Coronary artery (tissue), 2 donors: ENCODE data around the gene ITPK1.

Experiments
- DNase-seq: peaks from one replicate; pipeline ENCODE4 v3.0.0-alpha.2; 2017; ENCODE audit warnings: low spot score
- H3K27ac ChIP-seq, 2 donors: fragments of 200-600 bp; sonication (generic); one replicate each; pipeline ENCODE4 v1.5.1; 2016 to 2019
- H3K4me3 ChIP-seq: fragments of 200-600 bp; sonication (generic); 2 replicates; pipeline ENCODE4 v1.5.1; 2016; ENCODE audit warnings: mild to moderate bottlenecking, moderate library complexity
- TF ChIP-seq, protein P1 (sequence below): fragments of 200-600 bp; sonication (generic); IDR thresholded peaks from one replicate; pipeline ENCODE4 v1.5.1; 2019; ENCODE audit warnings: antibody characterized with exemption

ITPK1 gene

GRCh38 chr14:93036652-93037345 lies 78.9 kb downstream of the ITPK1 start:
- TF ChIP-seq, protein P1, sequence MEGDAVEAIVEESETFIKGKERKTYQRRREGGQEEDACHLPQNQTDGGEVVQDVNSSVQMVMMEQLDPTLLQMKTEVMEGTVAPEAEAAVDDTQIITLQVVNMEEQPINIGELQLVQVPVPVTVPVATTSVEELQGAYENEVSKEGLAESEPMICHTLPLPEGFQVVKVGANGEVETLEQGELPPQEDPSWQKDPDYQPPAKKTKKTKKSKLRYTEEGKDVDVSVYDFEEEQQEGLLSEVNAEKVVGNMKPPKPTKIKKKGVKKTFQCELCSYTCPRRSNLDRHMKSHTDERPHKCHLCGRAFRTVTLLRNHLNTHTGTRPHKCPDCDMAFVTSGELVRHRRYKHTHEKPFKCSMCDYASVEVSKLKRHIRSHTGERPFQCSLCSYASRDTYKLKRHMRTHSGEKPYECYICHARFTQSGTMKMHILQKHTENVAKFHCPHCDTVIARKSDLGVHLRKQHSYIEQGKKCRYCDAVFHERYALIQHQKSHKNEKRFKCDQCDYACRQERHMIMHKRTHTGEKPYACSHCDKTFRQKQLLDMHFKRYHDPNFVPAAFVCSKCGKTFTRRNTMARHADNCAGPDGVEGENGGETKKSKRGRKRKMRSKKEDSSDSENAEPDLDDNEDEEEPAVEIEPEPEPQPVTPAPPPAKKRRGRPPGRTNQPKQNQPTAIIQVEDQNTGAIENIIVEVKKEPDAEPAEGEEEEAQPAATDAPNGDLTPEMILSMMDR, result no peak
- Histone ChIP-seq H3K4me3 (no peak overlapping the region), H3K27ac (peak overlapping the region; percentile 62 to 72)
- DNase-seq, result no peak

GRCh38 chr14:93035917-93036651 lies 79.6 kb downstream of the ITPK1 start:
- no peak for DNase-seq
- TF ChIP-seq, protein P1, result no peak
- Histone ChIP-seq H3K4me3 (no peak overlapping the region), H3K27ac (peak overlapping the region; percentile 62 to 72)

DNA sequence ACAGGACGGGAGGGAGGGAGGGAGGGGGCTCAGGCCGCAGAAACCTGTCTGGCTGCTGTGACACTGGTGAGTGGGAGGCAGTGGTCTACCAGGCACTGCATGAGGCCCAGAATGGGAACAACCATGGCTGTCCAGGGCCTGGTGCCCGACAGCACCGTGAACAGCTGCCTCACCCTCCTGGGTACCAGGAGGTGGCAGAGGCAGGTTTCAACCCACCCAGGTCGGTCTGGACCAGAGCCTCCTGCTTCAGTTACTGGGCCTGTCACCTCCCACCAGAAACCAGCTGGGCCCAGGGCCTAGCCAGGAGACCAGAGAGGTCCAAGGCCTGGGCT lies 80.2 kb downstream of the ITPK1 start:
- Histone ChIP-seq H3K27ac (peak overlapping the region in 1 of 2 donors; percentile 72), H3K4me3 (no peak overlapping the region)
- TF ChIP-seq, protein P1, result no peak
- DNase-seq, result no peak

GRCh38 chr14:93034671-93034994 lies 81.1 kb downstream of the ITPK1 start:
- H3K27ac ChIP-seq, result peak overlapping the region in 1 of 2 donors; percentile 7
- TF ChIP-seq, protein P1, result no peak

DNA sequence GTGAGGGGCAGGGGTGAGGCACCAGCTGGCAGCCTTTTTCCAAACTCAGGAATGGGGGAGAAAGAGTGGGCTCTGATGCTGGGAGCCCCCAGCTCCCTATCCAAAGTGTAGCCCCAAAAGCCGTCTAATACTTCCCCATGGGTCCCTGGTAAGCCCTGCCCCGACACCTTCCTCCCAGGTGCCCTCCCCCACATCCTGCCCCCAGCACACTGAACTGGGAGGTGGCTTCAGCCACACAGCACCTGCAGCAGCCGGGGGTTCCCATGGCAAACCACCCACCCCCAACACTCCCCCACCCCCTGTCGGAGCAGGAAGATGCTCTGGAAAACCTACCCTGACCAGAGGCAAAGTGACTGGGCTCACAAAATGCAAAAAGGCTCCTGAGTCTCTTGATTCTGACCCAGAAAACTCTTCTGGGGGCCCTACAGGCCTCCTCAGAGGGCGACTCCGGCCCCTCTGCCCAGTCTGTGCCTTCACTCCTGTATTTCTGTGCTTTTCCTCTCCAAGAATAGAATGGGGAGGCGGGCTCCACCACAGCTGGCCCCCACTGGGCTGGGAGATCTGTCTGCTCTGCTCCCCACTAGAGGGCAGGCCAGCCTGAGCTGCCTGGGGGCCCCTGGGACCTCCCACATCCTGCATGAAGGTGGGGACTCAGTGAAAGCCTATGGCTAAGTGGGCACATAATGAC lies 81.6 kb downstream of the ITPK1 start:
- no peak overlapping the region for H3K4me3 ChIP-seq
- no peak for DNase-seq
- TF ChIP-seq, protein P1, result no peak
- peak overlapping the region in 1 of 2 donors; percentile 13 for H3K27ac ChIP-seq

More at GRCh38 chr14:93034671-93034994, 81.1 kb downstream of the ITPK1 start:
- no peak for DNase-seq
- H3K4me3 ChIP-seq, result no peak overlapping the region

DNA sequence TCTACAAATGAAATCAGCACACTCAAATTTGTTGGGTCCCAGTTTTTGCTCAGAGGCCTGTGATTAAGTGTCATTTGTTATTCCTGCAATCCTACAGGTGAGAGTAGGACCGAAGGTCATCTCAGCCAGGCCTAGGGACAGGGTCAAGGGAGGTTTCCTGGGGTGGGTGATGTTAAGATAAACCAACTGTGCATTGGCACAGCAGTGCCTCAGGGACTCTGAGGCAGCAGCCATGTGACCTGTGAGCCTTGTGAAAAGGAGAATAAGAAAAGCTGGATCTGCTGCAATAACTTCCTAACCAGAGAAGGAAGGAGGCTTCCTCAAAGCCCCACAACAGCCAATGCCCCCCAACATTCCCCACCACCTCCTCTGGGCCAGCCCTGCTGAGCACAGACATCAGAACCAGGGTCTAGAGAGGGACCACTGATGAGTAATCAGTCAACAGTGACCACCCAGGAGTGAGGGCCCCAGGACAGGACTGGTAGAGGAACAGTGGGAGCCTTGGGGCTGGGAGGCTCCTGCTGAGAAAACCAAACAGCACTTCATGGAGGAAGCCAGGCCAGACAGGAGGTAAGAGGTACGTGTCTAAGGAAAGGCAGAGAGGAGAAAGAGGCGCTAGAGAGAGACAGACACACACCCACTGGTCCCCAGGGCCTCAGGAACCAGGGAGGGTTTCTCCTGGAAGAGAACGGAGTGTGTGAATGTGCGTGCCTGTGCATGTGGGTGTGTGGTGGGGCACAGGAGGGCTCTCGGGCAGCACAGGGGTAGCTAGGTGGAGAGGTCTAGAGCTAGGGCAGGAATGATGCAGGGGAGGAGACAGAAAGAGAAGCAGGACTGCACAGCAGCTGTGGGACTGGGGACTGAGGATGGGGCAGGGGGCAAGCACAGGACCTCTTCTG lies 82.4 kb downstream of the ITPK1 start:
- DNase-seq, result no peak
- Histone ChIP-seq H3K27ac (peak overlapping the region in 1 of 2 donors; percentile 13), H3K4me3 (no peak overlapping the region)
- TF ChIP-seq, protein P1, result no peak
